PC-9 (cell line): ENCODE measurements around the gene RPS2.

Source experiments
- CTCF ChIP-seq: fragments of 200-600 bp; sonication (generic); conservative IDR thresholded peaks from 2 replicates; pipeline ENCODE4 v1.6.1; 2017; ENCODE audit warnings: mixed run types, antibody characterized with exemption, mild to moderate bottlenecking, moderate library complexity
- EZH2 ChIP-seq: fragments of 200-600 bp; sonication (generic); IDR thresholded peaks from 2 replicates; pipeline ENCODE4 v1.8.0; 2017; ENCODE audit warnings: antibody characterized with exemption, low read depth

GRCh38 chr16:1963806-1964505 is 670 bp downstream of the RPS2 start:
- TF ChIP-seq CTCF (no peak), EZH2 (no peak)
